Keratinocyte (primary cell): Measurements from ENCODE around the gene NDUFAB1. TPM values are rescaled to one million over a fixed set of nuclear protein-coding genes. Genes with fewer than 3 reads are reported as not detected.
A peak's percentile ranks its signal among the peaks of the same experiment; 100 is the strongest.

Source experiments
- DNase-seq: peaks from one replicate; pipeline ENCODE4 v3.0.0-alpha.2; 2011; ENCODE audit warnings: low read depth, missing footprints, low spot score
- FAIRE-seq: peaks from 2 replicates; lab custom pipeline; 2011; peaks lifted over from hg19 to GRCh38; lab: Jason Lieb, UNC
- H2AFZ ChIP-seq: 2 replicates; pipeline ENCODE4 v1.6.0; 2012; ENCODE audit warnings: low read length, control low read depth, inconsistent platforms; ENCODE audit not compliant: control insufficient read depth
- H3K27ac ChIP-seq: 2 replicates; pipeline ENCODE4 v1.5.1; 2011; ENCODE audit warnings: low read length; ENCODE audit not compliant: control insufficient read depth, insufficient read depth
- H3K27me3 ChIP-seq: 3 replicates; pipeline ENCODE4 v1.6.0; 2011; ENCODE audit warnings: low read length; ENCODE audit not compliant: control insufficient read depth, insufficient read depth; ENCODE audit errors: extremely low read depth
- H3K36me3 ChIP-seq, 2 experiments: 2 replicates in 1 of 2; 3 replicates in 1 of 2; pipeline ENCODE4 v1.5.1; 2011; ENCODE audit warnings: low read length in 2 of 2, mild to moderate bottlenecking in 1 of 2; ENCODE audit not compliant: control insufficient read depth in 2 of 2, insufficient read depth in 2 of 2; ENCODE audit errors: extremely low read depth in 1 of 2
- H3K4me1 ChIP-seq: 3 replicates; pipeline ENCODE4 v1.5.1; 2011; ENCODE audit warnings: low read length; ENCODE audit not compliant: control insufficient read depth, insufficient read depth; ENCODE audit errors: extremely low read depth
- H3K4me2 ChIP-seq: 3 replicates; pipeline ENCODE4 v1.6.0; 2011; ENCODE audit warnings: low read depth, low read length; ENCODE audit not compliant: control insufficient read depth, insufficient read depth; ENCODE audit errors: extremely low read depth
- H3K4me3 ChIP-seq, 3 experiments: fragments of 200-600 bp in 1 of 3; sonication (generic) in 1 of 3; 2 replicates in 2 of 3; 3 replicates in 1 of 3; pipeline ENCODE4 v1.5.1; 2011 to 2016; ENCODE audit warnings: low read length in 3 of 3, mild to moderate bottlenecking in 3 of 3, control low read depth in 2 of 3, inconsistent platforms in 1 of 3, low read depth in 1 of 3, mixed read lengths in 1 of 3, mixed run types in 1 of 3, moderate library complexity in 1 of 3; ENCODE audit not compliant: control insufficient read depth in 2 of 3, insufficient read depth in 2 of 3; ENCODE audit errors: extremely low read depth in 1 of 3
- H3K79me2 ChIP-seq: 2 replicates; pipeline ENCODE4 v1.6.0; 2012; ENCODE audit warnings: low read length; ENCODE audit not compliant: control insufficient read depth, insufficient read depth
- H3K9ac ChIP-seq: 3 replicates; pipeline ENCODE4 v1.6.0; 2011; ENCODE audit warnings: low read length; ENCODE audit not compliant: control insufficient read depth, insufficient read depth; ENCODE audit errors: extremely low read depth
- H3K9me1 ChIP-seq: 3 replicates; pipeline ENCODE4 v1.6.0; 2011; ENCODE audit warnings: low read length; ENCODE audit not compliant: control insufficient read depth, insufficient read depth; ENCODE audit errors: extremely low read depth
- H3K9me3 ChIP-seq: 2 replicates; pipeline ENCODE4 v1.5.1; 2012; ENCODE audit warnings: low read depth, low read length; ENCODE audit not compliant: control insufficient read depth
- H4K20me1 ChIP-seq: 3 replicates; pipeline ENCODE4 v1.6.0; 2011; ENCODE audit warnings: low read length; ENCODE audit not compliant: control insufficient read depth, insufficient read depth; ENCODE audit errors: extremely low read depth
- CTCF ChIP-seq, 3 experiments: IDR thresholded peaks in 1 of 3; conservative IDR thresholded peaks in 1 of 3; optimal IDR thresholded peaks in 1 of 3; 2 replicates in 2 of 3; 3 replicates in 1 of 3; pipeline versions ENCODE3 to v1.5.1; 2011; ENCODE audit warnings: low read length in 3 of 3, mild to moderate bottlenecking in 3 of 3, moderate library complexity in 2 of 3, control low read depth in 1 of 3, inconsistent platforms in 1 of 3; ENCODE audit not compliant: insufficient read depth in 2 of 3; ENCODE audit errors: extremely low read depth in 1 of 3
- EZH2 ChIP-seq: IDR thresholded peaks from one replicate; pipeline ENCODE4 v1.6.1; 2012; ENCODE audit warnings: inconsistent platforms, mild to moderate bottlenecking, low read length, moderate library complexity
- dilution Hi-C: fragments of 300-500 bp; cut with MboI; formaldehyde crosslinking; loops from one replicate; pipeline ENCODE4 v1.7.0; 2020; ENCODE audit warnings: low sequenced_read_pairs; ENCODE audit not compliant: extremely low pct_ligation_motif_present
- polyA plus RNA-seq, 5 experiments: library from polyadenylated mRNA; depleted of rRNA in 3 of 5; stranded (reverse) in 3 of 5; stranded (forward) in 1 of 5; unstranded in 1 of 5; fragments of >200 nt; gene quantifications; 1 replicate in 1 of 5; 2 replicates in 3 of 5; 3 replicates in 1 of 5; pipeline versions ENCODE4 v1.2.1 to v1.2.3, GENCODE V29; 2011 to 2012; ENCODE audit warnings: missing spikeins in 2 of 5, low read depth in 1 of 5, low replicate concordance in 1 of 5

The NDUFAB1 gene
- polyA plus RNA-seq, 1 donor (not counting 4 experiments of a cell fraction or from before 2014, with no cell fraction given): 202 TPM

- H3K79me2 ChIP-seq: peaks cover 19% of the 10 kb centered on the region
- H3K4me3 ChIP-seq: no peak overlapping the region
- peaks cover 14 to 15% of the 10 kb centered on the region in 2 experiments for H3K36me3 ChIP-seq
- H3K9me1 ChIP-seq: peaks cover 2% of the 10 kb centered on the region
- H3K9me3 ChIP-seq: no peaks in the 10 kb centered on the region
- no peak for FAIRE-seq
- peak overlapping the region; percentile 29 for H3K27ac ChIP-seq
- dilution Hi-C loops: no loop called here
- DNase-seq: no peak
- H3K9ac ChIP-seq: no peak overlapping the region
- peak overlapping the region; percentile 44 for H3K4me2 ChIP-seq
- no peaks in the 10 kb centered on the region for H3K27me3 ChIP-seq
- no peak overlapping the region for H2AFZ ChIP-seq
- TF ChIP-seq EZH2: no peak
- no peak for TF ChIP-seq CTCF (optimal IDR thresholded peaks at IDR 0.05 in 1 of 3, IDR thresholded peaks at IDR 0.05 in 1 of 3, conservative IDR thresholded peaks at IDR 0.05 in 1 of 3; ENCODE audit: extremely low read depth in 1 of 3, insufficient read depth in 2 of 3, low read length in 3 of 3)
- no peaks in the 10 kb centered on the region for H4K20me1 ChIP-seq
- peaks cover 13% of the 10 kb centered on the region for H3K4me1 ChIP-seq
These were observed 33.4 kb upstream of the NDUFAB1 start for GRCh38 chr16:23629516-23629915.

GRCh38 chr16:23624092-23624491, 28.0 kb upstream of the NDUFAB1 start:
- TF ChIP-seq EZH2 (no peak), CTCF (optimal IDR thresholded peaks at IDR 0.05 in 1 of 3, IDR thresholded peaks at IDR 0.05 in 1 of 3, conservative IDR thresholded peaks at IDR 0.05 in 1 of 3; ENCODE audit: extremely low read depth in 1 of 3, insufficient read depth in 2 of 3, low read length in 3 of 3) (no peak)
- DNase-seq: no peak
- H3K4me3 ChIP-seq: no peak overlapping the region
- no peaks in the 10 kb centered on the region for H3K27me3 ChIP-seq
- H3K4me2 ChIP-seq: no peak overlapping the region
- H3K9me1 ChIP-seq: no peaks in the 10 kb centered on the region
- FAIRE-seq: no peak
- H3K36me3 ChIP-seq: peaks cover 14 to 29% of the 10 kb centered on the region in 2 experiments
- H3K9me3 ChIP-seq: no peaks in the 10 kb centered on the region
- H3K4me1 ChIP-seq: no peaks in the 10 kb centered on the region
- no peak overlapping the region for H3K27ac ChIP-seq
- no peaks in the 10 kb centered on the region for H3K79me2 ChIP-seq
- H3K9ac ChIP-seq: no peak overlapping the region
- H4K20me1 ChIP-seq: no peaks in the 10 kb centered on the region
- H2AFZ ChIP-seq: no peak overlapping the region
- dilution Hi-C loops: no loop called here
